A673 (cell line): ENCODE measurements around the gene YIF1A. TPM values are rescaled to one million over a fixed set of nuclear protein-coding genes. Genes with fewer than 3 reads are reported as not detected.
A peak's percentile ranks its signal among the peaks of the same experiment; 100 is the strongest.

Experiments used
- BruUV-seq: library from RNA; stranded (reverse); fragments of 400-500 nt; replicated peaks from 2 replicates; lab custom pipeline; 2021; lab: Mats Ljungman, UMichigan
- CTCF ChIA-PET: fragments of 300-600 bp; sonication (Branson Sonifier 250); formaldehyde crosslinking; loops from one replicate; lab custom pipeline; 2022; ENCODE audit warnings: antibody characterized with exemption; lab: Charles Lee
- POLR2A ChIA-PET: fragments of 300-600 bp; sonication (Branson Sonifier 250); formaldehyde crosslinking; loops from one replicate; lab custom pipeline; 2022; ENCODE audit warnings: antibody characterized with exemption; ENCODE audit not compliant: low non-redundant PET; lab: Charles Lee
- DNase-seq: peaks from one replicate; pipeline ENCODE4 v3.0.0-alpha.2; 2015; ENCODE audit warnings: low spot score
- H3K27ac ChIP-seq: fragments of 200-600 bp; sonication (generic); 2 replicates; pipeline ENCODE4 v1.5.1; 2016; ENCODE audit warnings: mixed run types, low read depth, mild to moderate bottlenecking, mixed read lengths, antibody characterized with exemption, low read length; ENCODE audit not compliant: poor library complexity, severe bottlenecking
- H3K27me3 ChIP-seq: fragments of 200-600 bp; sonication (generic); replicated peaks from 2 replicates; pipeline ENCODE4 v1.6.1; 2017; ENCODE audit warnings: mixed run types, low read depth, mild to moderate bottlenecking, mixed read lengths, antibody characterized with exemption, low read length; ENCODE audit not compliant: insufficient read depth, poor library complexity
- H3K36me3 ChIP-seq: fragments of 200-600 bp; sonication (generic); 2 replicates; pipeline ENCODE4 v1.6.1; 2016; ENCODE audit warnings: mixed run types, mild to moderate bottlenecking, mixed read lengths, antibody characterized with exemption, low read length; ENCODE audit not compliant: insufficient read depth, poor library complexity, severe bottlenecking
- H3K4me1 ChIP-seq: fragments of 200-600 bp; sonication (generic); 2 replicates; pipeline ENCODE4 v1.6.1; 2017; ENCODE audit warnings: mixed run types, mild to moderate bottlenecking, mixed read lengths, antibody characterized with exemption, low read length; ENCODE audit not compliant: insufficient read depth, poor library complexity, severe bottlenecking
- H3K4me3 ChIP-seq: fragments of 200-600 bp; sonication (generic); 2 replicates; pipeline ENCODE4 v1.5.1; 2016; ENCODE audit warnings: low read depth, mixed run types, mild to moderate bottlenecking, mixed read lengths, low read length; ENCODE audit not compliant: poor library complexity, severe bottlenecking
- H3K9me3 ChIP-seq: fragments of 200-600 bp; sonication (generic); 2 replicates; pipeline ENCODE4 v1.6.1; 2016; ENCODE audit warnings: mixed run types, low read depth, mild to moderate bottlenecking, mixed read lengths, antibody characterized with exemption, low read length; ENCODE audit not compliant: poor library complexity, severe bottlenecking
- EZH2 ChIP-seq: fragments of 200-600 bp; sonication (generic); IDR thresholded peaks from 2 replicates; pipeline ENCODE4 v1.6.1; 2017; ENCODE audit warnings: borderline replicate concordance, low read depth, mild to moderate bottlenecking, mixed read lengths, antibody characterized with exemption, low read length; ENCODE audit not compliant: poor library complexity, severe bottlenecking
- intact Hi-C: fragments of 100-400 bp; cut with micrococcal nuclease; formaldehyde crosslinking; loops from one replicate; pipeline ENCODE4 v1.10.0; 2022; ENCODE audit not compliant: unreplicated experiment
- total RNA-seq: library from RNA; stranded (reverse); gene quantifications from 2 replicates; pipeline ENCODE4 v1.2.3, GENCODE V29; 2021
- TF ChIP-seq, protein P1 (sequence below): fragments of 300-800, 200-600 bp; sonication (generic); conservative IDR thresholded peaks from 2 replicates; pipeline ENCODE4 v1.5.1; 2017; ENCODE audit warnings: low read depth, mild to moderate bottlenecking, antibody characterized with exemption, low read length, moderate library complexity, mixed read lengths

YIF1A gene
- total RNA-seq, 1 experiment from 2014 or later = 125 TPM

- peaks cover 24% of the 10 kb centered on the region for H3K4me1 ChIP-seq
- no peak for DNase-seq
- POLR2A ChIA-PET = interaction anchor here (1.0 kb wide), 1 partner anchor 15 kb away, joined by 3 read pairs; no protein-coding TSS in a partner anchor
- no peaks in the 10 kb centered on the region for H3K36me3 ChIP-seq
- no peaks in the 10 kb centered on the region for H3K9me3 ChIP-seq
- peak overlapping the region; percentile 59 for H3K27ac ChIP-seq
- H3K27me3 ChIP-seq = no peaks in the 10 kb centered on the region
- intact Hi-C loops = loop anchor here (1.0 to 5.0 kb wide), 2 partner anchors 15 to 105 kb away; no protein-coding TSS in a partner anchor
- TF ChIP-seq, protein P1, sequence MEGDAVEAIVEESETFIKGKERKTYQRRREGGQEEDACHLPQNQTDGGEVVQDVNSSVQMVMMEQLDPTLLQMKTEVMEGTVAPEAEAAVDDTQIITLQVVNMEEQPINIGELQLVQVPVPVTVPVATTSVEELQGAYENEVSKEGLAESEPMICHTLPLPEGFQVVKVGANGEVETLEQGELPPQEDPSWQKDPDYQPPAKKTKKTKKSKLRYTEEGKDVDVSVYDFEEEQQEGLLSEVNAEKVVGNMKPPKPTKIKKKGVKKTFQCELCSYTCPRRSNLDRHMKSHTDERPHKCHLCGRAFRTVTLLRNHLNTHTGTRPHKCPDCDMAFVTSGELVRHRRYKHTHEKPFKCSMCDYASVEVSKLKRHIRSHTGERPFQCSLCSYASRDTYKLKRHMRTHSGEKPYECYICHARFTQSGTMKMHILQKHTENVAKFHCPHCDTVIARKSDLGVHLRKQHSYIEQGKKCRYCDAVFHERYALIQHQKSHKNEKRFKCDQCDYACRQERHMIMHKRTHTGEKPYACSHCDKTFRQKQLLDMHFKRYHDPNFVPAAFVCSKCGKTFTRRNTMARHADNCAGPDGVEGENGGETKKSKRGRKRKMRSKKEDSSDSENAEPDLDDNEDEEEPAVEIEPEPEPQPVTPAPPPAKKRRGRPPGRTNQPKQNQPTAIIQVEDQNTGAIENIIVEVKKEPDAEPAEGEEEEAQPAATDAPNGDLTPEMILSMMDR = no peak
- TF ChIP-seq EZH2 = no peak
- CTCF ChIA-PET = interaction anchor here (0.5 to 1.6 kb wide), 3 partner anchors 15 to 55 kb away, joined by 3 to 12 read pairs (median 5); no protein-coding TSS in a partner anchor
- no peak overlapping the region for H3K4me3 ChIP-seq
- no TSS peak for BruUV-seq
Observed at GRCh38 chr11:66327171-66328030, 38.5 kb upstream of the YIF1A start.

GRCh38 chr11:66326261-66327111 lies 37.5 kb upstream of the YIF1A start:
- no peak overlapping the region for H3K4me3 ChIP-seq
- no peaks in the 10 kb centered on the region for H3K36me3 ChIP-seq
- intact Hi-C loops = loop anchor here (5.0 kb wide), 1 partner anchor 104 kb away; no protein-coding TSS in a partner anchor
- ChIA-PET POLR2A (interaction anchor here (1.0 kb wide), 1 partner anchor 14 kb away, joined by 3 read pairs; no protein-coding TSS in a partner anchor), CTCF (interaction anchor here (0.5 to 1.6 kb wide), 3 partner anchors 14 to 56 kb away, joined by 3 to 12 read pairs (median 5); no protein-coding TSS in a partner anchor)
- H3K27ac ChIP-seq = peak overlapping the region; percentile 59
- no peaks in the 10 kb centered on the region for H3K27me3 ChIP-seq
- no peak for TF ChIP-seq EZH2
- TF ChIP-seq, protein P1 = no peak
- H3K4me1 ChIP-seq = peaks cover 24% of the 10 kb centered on the region
- DNase-seq = no peak
- H3K9me3 ChIP-seq = no peaks in the 10 kb centered on the region
- BruUV-seq = no TSS peak

- intact Hi-C loops = loop anchor here (5.0 kb wide), 1 partner anchor 103 kb away; no protein-coding TSS in a partner anchor
- no peak overlapping the region for H3K4me3 ChIP-seq
- POLR2A ChIA-PET = no interaction called here
- CTCF ChIA-PET = no interaction called here
- no peak for DNase-seq
- TF ChIP-seq, protein P1 = no peak
- no peak for TF ChIP-seq EZH2
- H3K36me3 ChIP-seq = no peaks in the 10 kb centered on the region
- H3K27ac ChIP-seq = peak overlapping the region; percentile 50
- BruUV-seq = no TSS peak
- H3K4me1 ChIP-seq = peaks cover 24% of the 10 kb centered on the region
- H3K9me3 ChIP-seq = no peaks in the 10 kb centered on the region
- no peaks in the 10 kb centered on the region for H3K27me3 ChIP-seq
Observed at GRCh38 chr11:66325263-66325671, 36.3 kb upstream of the YIF1A start.
